Gastrocnemius medialis (tissue), 4 donors: ENCODE results near the gene LZTS2. TPM values are rescaled to one million over a fixed set of nuclear protein-coding genes. Genes with fewer than 3 reads are reported as not detected.

ENCODE experiments used
- ATAC-seq, 2 donors: fragments of 150-250 bp; one replicate each; pipeline ENCODE4 v1.9.1; 2016
- DNase-seq, 2 donors: peaks; one replicate each; pipeline ENCODE4 v3.0.0-alpha.2; 2019
- H3K27ac ChIP-seq, 4 donors: fragments of 200-600 bp; sonication (generic); 1 replicate in 1 of 4; 2 replicates in 3 of 4; pipeline ENCODE4 v1.5.1; 2016 to 2018; ENCODE audit warnings: mild to moderate bottlenecking in 2 of 4, moderate library complexity in 1 of 4
- H3K27me3 ChIP-seq, 3 donors: fragments of 200-600 bp; sonication (generic) in 2 of 3; 1 replicate in 1 of 3; 2 replicates in 2 of 3; pipeline versions ENCODE4 v1.5.1 to v1.6.0; 2016 to 2019; ENCODE audit warnings: mild to moderate bottlenecking in 1 of 3, moderate library complexity in 1 of 3
- H3K36me3 ChIP-seq, 2 donors: fragments of 200-600 bp; sonication (generic) in 1 of 2; one replicate each; pipeline ENCODE4 v1.5.1; 2017 to 2018
- H3K4me1 ChIP-seq, 2 donors: fragments of 200-600 bp; sonication (generic) in 1 of 2; one replicate each; pipeline ENCODE4 v1.5.1; 2016 to 2017; ENCODE audit warnings: mild to moderate bottlenecking in 2 of 2
- H3K4me3 ChIP-seq, 4 donors: fragments of 200-600 bp; sonication (generic) in 3 of 4; 1 replicate in 1 of 4; 2 replicates in 3 of 4; pipeline ENCODE4 v1.5.1; 2016 to 2019; ENCODE audit warnings: mild to moderate bottlenecking in 2 of 4
- H3K9me3 ChIP-seq, 3 donors: fragments of 200-600 bp; sonication (generic) in 2 of 3; 1 replicate in 1 of 3; 2 replicates in 2 of 3; pipeline ENCODE4 v1.5.1; 2016 to 2019
- CTCF ChIP-seq, 5 experiments: fragments of 450-650 bp in 3 of 5; fragments of 200-600 bp in 2 of 5; sonication (generic) in 2 of 5; IDR thresholded peaks in 4 of 5; conservative IDR thresholded peaks in 1 of 5; 1 replicate in 4 of 5; 2 replicates in 1 of 5; pipeline ENCODE4 v1.5.1; 2016 to 2019; ENCODE audit warnings: antibody characterized with exemption in 5 of 5, mild to moderate bottlenecking in 3 of 5, moderate library complexity in 3 of 5
- POLR2A ChIP-seq, 2 donors: fragments of 450-650 bp; IDR thresholded peaks; one replicate each; pipeline ENCODE4 v1.6.1; 2017; ENCODE audit warnings: antibody characterized with exemption in 2 of 2, mild to moderate bottlenecking in 2 of 2, moderate library complexity in 2 of 2
- in situ Hi-C, 4 donors: fragments of 200-750 bp; cut with MboI; loops; one replicate each; pipeline versions ENCODE4 v1.15.0 to v1.8.0; 2017; ENCODE audit warnings: low sequenced_read_pairs in 4 of 4
- intact Hi-C: fragments of 100-400 bp; cut with DNase I; formaldehyde crosslinking; loops from one replicate; pipeline ENCODE4 v1.15.1; 2023; ENCODE audit warnings: low total_unique reads
- total RNA-seq, 4 donors: library from RNA; depleted of rRNA; stranded (reverse); fragments of >200 nt; gene quantifications; one replicate each; pipeline versions ENCODE4 v1.1.0 to v1.2.3, GENCODE V29; 2016

LZTS2 gene
- total RNA-seq, 4 donors from 2014 or later = 22.5 to 44.7 (median 26.7) TPM

- intact Hi-C loops (loop anchor here (2.0 kb wide), 1 partner anchor 17 kb away; the partner anchor contains the start of gene KAZALD1), in situ Hi-C loops (loop anchor here in 1 of 4 donors (10.0 kb wide), 1 partner anchor 101 kb away; no protein-coding TSS in a partner anchor)
- Histone ChIP-seq H3K9me3 (no peaks in the 10 kb centered on the region), H3K36me3 (no peaks in the 10 kb centered on the region), H3K4me1 (peaks cover 11 to 16% of the 10 kb centered on the region in 2 donors), H3K27ac (peak overlapping the region; percentile 74 to 84 (median 79)), H3K4me3 (peak overlapping the region; percentile 61 to 75 (median 64)), H3K27me3 (peaks cover 12 to 18% (median 14%) of the 10 kb centered on the region in 3 donors)
- ATAC-seq = no peak
- no peak for DNase-seq
- no peak for TF ChIP-seq CTCF (IDR thresholded peaks at IDR 0.05 in 4 of 5, conservative IDR thresholded peaks at IDR 0.05 in 1 of 5)
- no peak for TF ChIP-seq POLR2A (IDR thresholded peaks at IDR 0.05)
Observed at GRCh38 chr10:101043363-101043707, 43.7 kb downstream of the LZTS2 start.

- Histone ChIP-seq H3K27ac (no peak overlapping the region), H3K4me1 (peaks cover 11 to 16% of the 10 kb centered on the region in 2 donors), H3K27me3 (peaks cover 20 to 26% (median 22%) of the 10 kb centered on the region in 3 donors), H3K4me3 (no peak overlapping the region), H3K36me3 (no peaks in the 10 kb centered on the region), H3K9me3 (no peaks in the 10 kb centered on the region)
- intact Hi-C loops = no loop called here
- no peak for ATAC-seq
- TF ChIP-seq CTCF (IDR thresholded peaks at IDR 0.05 in 4 of 5, conservative IDR thresholded peaks at IDR 0.05 in 1 of 5) (no peak), POLR2A (IDR thresholded peaks at IDR 0.05) (no peak)
- no peak for DNase-seq
- in situ Hi-C loops = loop anchor here in 1 of 4 donors (10.0 kb wide), 1 partner anchor 101 kb away; no protein-coding TSS in a partner anchor
Observed at GRCh38 chr10:101044117-101044516, 44.5 kb downstream of the LZTS2 start.

GRCh38 chr10:101046332-101047238 lies 47.0 kb downstream of the LZTS2 start:
- Histone ChIP-seq H3K4me1 (peaks cover 20 to 30% of the 10 kb centered on the region in 2 donors), H3K36me3 (no peaks in the 10 kb centered on the region), H3K9me3 (no peaks in the 10 kb centered on the region), H3K27me3 (peaks cover 34 to 42% (median 40%) of the 10 kb centered on the region in 3 donors), H3K4me3 (no peak overlapping the region), H3K27ac (no peak overlapping the region)
- DNase-seq = no peak
- TF ChIP-seq CTCF (IDR thresholded peaks at IDR 0.05 in 4 of 5, conservative IDR thresholded peaks at IDR 0.05 in 1 of 5) = no peak
- no peak for TF ChIP-seq POLR2A (IDR thresholded peaks at IDR 0.05)
- in situ Hi-C loops = loop anchor here in 1 of 4 donors (10.0 kb wide), 1 partner anchor 98 kb away; no protein-coding TSS in a partner anchor
- intact Hi-C loops = no loop called here
- no peak for ATAC-seq

- in situ Hi-C loops (loop anchor here in 1 of 4 donors (10.0 kb wide), 1 partner anchor 98 kb away; no protein-coding TSS in a partner anchor), intact Hi-C loops (no loop called here)
- Histone ChIP-seq H3K27ac (no peak overlapping the region), H3K36me3 (no peaks in the 10 kb centered on the region), H3K9me3 (no peaks in the 10 kb centered on the region), H3K4me3 (no peak overlapping the region), H3K4me1 (peaks cover 18 to 30% of the 10 kb centered on the region in 2 donors), H3K27me3 (peaks cover 34 to 42% (median 40%) of the 10 kb centered on the region in 3 donors)
- DNase-seq (no peak), ATAC-seq (no peak)
- TF ChIP-seq POLR2A (IDR thresholded peaks at IDR 0.05) = no peak
- no peak for TF ChIP-seq CTCF (IDR thresholded peaks at IDR 0.05 in 4 of 5, conservative IDR thresholded peaks at IDR 0.05 in 1 of 5)
Observed at GRCh38 chr10:101047268-101047667, 47.7 kb downstream of the LZTS2 start.
